Activated T-helper 1 cell treated with anti-CD3 and anti-CD28 coated beads, Interleukin-12 subunit alpha, Interleukin-12 subunit beta, Interleukin-2, Interleukin-4 antibody, amounts not matched to agents 30 ng/mL and 10 ng/mL and 1 ng/mL, durations not matched to agents 14 hours and 24 hours and 36 hours (primary cell): Measurements from ENCODE around the gene UROC1. TPM values are rescaled to one million over a fixed set of nuclear protein-coding genes. Genes with fewer than 3 reads are reported as not detected.

Source experiments
- DNase-seq: peaks from one replicate; pipeline ENCODE4 v3.0.0; 2021; ENCODE audit warnings: low spot score
- H3K27ac Mint-ChIP-seq: one replicate; pipeline ENCODE4 v1.8.0; 2021; ENCODE audit warnings: mild to moderate bottlenecking, mixed read lengths
- H3K27me3 Mint-ChIP-seq: one replicate; pipeline ENCODE4 v1.8.0; 2022; ENCODE audit warnings: mild to moderate bottlenecking, moderate library complexity, mixed read lengths; ENCODE audit not compliant: insufficient read depth
- H3K36me3 Mint-ChIP-seq: one replicate; pipeline ENCODE4 v1.8.0; 2021; ENCODE audit warnings: low read depth, mixed read lengths
- H3K4me1 Mint-ChIP-seq: one replicate; pipeline ENCODE4 v1.8.0; 2021; ENCODE audit warnings: low read depth, mixed read lengths
- H3K4me3 Mint-ChIP-seq: one replicate; pipeline ENCODE4 v1.8.0; 2021; ENCODE audit warnings: mild to moderate bottlenecking, moderate library complexity, mixed read lengths
- H3K9me3 Mint-ChIP-seq: one replicate; pipeline ENCODE4 v1.8.0; 2021; ENCODE audit warnings: mixed read lengths
- intact Hi-C: fragments of 100-400 bp; cut with micrococcal nuclease; formaldehyde crosslinking; loops from one replicate; pipeline ENCODE4 v1.15.1; 2024
- total RNA-seq: library from RNA; stranded (reverse); gene quantifications from 2 replicates; pipeline ENCODE4 v1.2.3, GENCODE V29; 2022

Gene UROC1
- total RNA-seq, 1 donor from 2014 or later: not detected

GRCh38 chr3:126434931-126435411 lies 82.6 kb downstream of the UROC1 start:
- DNase-seq: no peak
- no peaks in the 10 kb centered on the region for H3K27me3 Mint-ChIP-seq
- no peaks in the 10 kb centered on the region for H3K4me1 Mint-ChIP-seq
- H3K36me3 Mint-ChIP-seq: peaks cover 3% of the 10 kb centered on the region
- H3K27ac Mint-ChIP-seq: no peak overlapping the region
- H3K4me3 Mint-ChIP-seq: no peak overlapping the region
- intact Hi-C loops: no loop called here
- H3K9me3 Mint-ChIP-seq: no peaks in the 10 kb centered on the region

- Mint-ChIP-seq H3K36me3 (peaks cover 3% of the 10 kb centered on the region), H3K27ac (no peak overlapping the region), H3K9me3 (no peaks in the 10 kb centered on the region), H3K27me3 (no peaks in the 10 kb centered on the region), H3K4me3 (no peak overlapping the region), H3K4me1 (no peaks in the 10 kb centered on the region)
- intact Hi-C loops: no loop called here
- DNase-seq: no peak
These were observed 83.3 kb downstream of the UROC1 start for GRCh38 chr3:126434264-126434590.

GRCh38 chr3:126433496-126434263 lies 83.9 kb downstream of the UROC1 start:
- DNase-seq: no peak
- Mint-ChIP-seq H3K4me3 (no peak overlapping the region), H3K9me3 (no peaks in the 10 kb centered on the region), H3K4me1 (no peaks in the 10 kb centered on the region), H3K36me3 (peaks cover 3% of the 10 kb centered on the region), H3K27ac (no peak overlapping the region), H3K27me3 (no peaks in the 10 kb centered on the region)
- intact Hi-C loops: no loop called here

- H3K27me3 Mint-ChIP-seq: no peaks in the 10 kb centered on the region
- H3K9me3 Mint-ChIP-seq: no peaks in the 10 kb centered on the region
- H3K36me3 Mint-ChIP-seq: peaks cover 3% of the 10 kb centered on the region
- no peak overlapping the region for H3K4me3 Mint-ChIP-seq
- H3K27ac Mint-ChIP-seq: no peak overlapping the region
- no peak for DNase-seq
- H3K4me1 Mint-ChIP-seq: no peaks in the 10 kb centered on the region
- intact Hi-C loops: no loop called here
These were observed 84.5 kb downstream of the UROC1 start for GRCh38 chr3:126433105-126433430.

- H3K27me3 Mint-ChIP-seq: no peaks in the 10 kb centered on the region
- DNase-seq: no peak
- no peaks in the 10 kb centered on the region for H3K4me1 Mint-ChIP-seq
- H3K9me3 Mint-ChIP-seq: no peaks in the 10 kb centered on the region
- intact Hi-C loops: no loop called here
- no peak overlapping the region for H3K4me3 Mint-ChIP-seq
- H3K36me3 Mint-ChIP-seq: peaks cover 3% of the 10 kb centered on the region
- H3K27ac Mint-ChIP-seq: no peak overlapping the region
These were observed 85.0 kb downstream of the UROC1 start for GRCh38 chr3:126432361-126433104.

Other genes starting within 250 kb of the UROC1 start
- 0.08 and 0.22 TPM in 2 replicates for gene KLF15, start 160.4 kb downstream of the UROC1 start, total RNA-seq
- gene CFAP100, start 122.9 kb downstream of the UROC1 start, total RNA-seq: not detected in 2 replicates
- 29.2 and 29.4 TPM in 2 replicates for gene ZXDC, start 41.9 kb downstream of the UROC1 start, total RNA-seq
- not detected in 2 replicates for gene CHST13, start 6.4 kb upstream of the UROC1 start, total RNA-seq
- not detected in 2 replicates for gene C3orf22, start 41.2 kb upstream of the UROC1 start, total RNA-seq
- 0.78 and 1.4 TPM in 2 replicates for gene TXNRD3, start 137.4 kb upstream of the UROC1 start, total RNA-seq
- 15.7 and 17.5 TPM in 2 replicates for gene CHCHD6, start 186.5 kb upstream of the UROC1 start, total RNA-seq